GM10266 (cell line): ENCODE measurements around the gene PLA2G4D.

Experiments
- DNase-seq: peaks from one replicate; pipeline ENCODE4 v3.0.0; 2012; ENCODE audit errors: extremely low spot score
- TF ChIP-seq, protein P1 (sequence below): IDR thresholded peaks from 2 replicates; pipeline ENCODE4 v1.5.1; 2012; ENCODE audit warnings: mild to moderate bottlenecking, low read depth; ENCODE audit not compliant: control insufficient read depth, insufficient read depth; ENCODE audit errors: missing control alignments

PLA2G4D gene

GRCh38 chr15:42065033-42065432 is 29.3 kb downstream of the PLA2G4D start:
- DNase-seq, result no peak
- TF ChIP-seq, protein P1, sequence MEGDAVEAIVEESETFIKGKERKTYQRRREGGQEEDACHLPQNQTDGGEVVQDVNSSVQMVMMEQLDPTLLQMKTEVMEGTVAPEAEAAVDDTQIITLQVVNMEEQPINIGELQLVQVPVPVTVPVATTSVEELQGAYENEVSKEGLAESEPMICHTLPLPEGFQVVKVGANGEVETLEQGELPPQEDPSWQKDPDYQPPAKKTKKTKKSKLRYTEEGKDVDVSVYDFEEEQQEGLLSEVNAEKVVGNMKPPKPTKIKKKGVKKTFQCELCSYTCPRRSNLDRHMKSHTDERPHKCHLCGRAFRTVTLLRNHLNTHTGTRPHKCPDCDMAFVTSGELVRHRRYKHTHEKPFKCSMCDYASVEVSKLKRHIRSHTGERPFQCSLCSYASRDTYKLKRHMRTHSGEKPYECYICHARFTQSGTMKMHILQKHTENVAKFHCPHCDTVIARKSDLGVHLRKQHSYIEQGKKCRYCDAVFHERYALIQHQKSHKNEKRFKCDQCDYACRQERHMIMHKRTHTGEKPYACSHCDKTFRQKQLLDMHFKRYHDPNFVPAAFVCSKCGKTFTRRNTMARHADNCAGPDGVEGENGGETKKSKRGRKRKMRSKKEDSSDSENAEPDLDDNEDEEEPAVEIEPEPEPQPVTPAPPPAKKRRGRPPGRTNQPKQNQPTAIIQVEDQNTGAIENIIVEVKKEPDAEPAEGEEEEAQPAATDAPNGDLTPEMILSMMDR, result no peak

GRCh38 chr15:42064271-42064670 is 30.1 kb downstream of the PLA2G4D start:
- TF ChIP-seq, protein P1, result no peak

GRCh38 chr15:42063122-42063848 is 31.1 kb downstream of the PLA2G4D start:
- no peak for DNase-seq
- TF ChIP-seq, protein P1, result no peak

More at GRCh38 chr15:42064271-42064670, 30.1 kb downstream of the PLA2G4D start:
- DNase-seq, result no peak

DNA sequence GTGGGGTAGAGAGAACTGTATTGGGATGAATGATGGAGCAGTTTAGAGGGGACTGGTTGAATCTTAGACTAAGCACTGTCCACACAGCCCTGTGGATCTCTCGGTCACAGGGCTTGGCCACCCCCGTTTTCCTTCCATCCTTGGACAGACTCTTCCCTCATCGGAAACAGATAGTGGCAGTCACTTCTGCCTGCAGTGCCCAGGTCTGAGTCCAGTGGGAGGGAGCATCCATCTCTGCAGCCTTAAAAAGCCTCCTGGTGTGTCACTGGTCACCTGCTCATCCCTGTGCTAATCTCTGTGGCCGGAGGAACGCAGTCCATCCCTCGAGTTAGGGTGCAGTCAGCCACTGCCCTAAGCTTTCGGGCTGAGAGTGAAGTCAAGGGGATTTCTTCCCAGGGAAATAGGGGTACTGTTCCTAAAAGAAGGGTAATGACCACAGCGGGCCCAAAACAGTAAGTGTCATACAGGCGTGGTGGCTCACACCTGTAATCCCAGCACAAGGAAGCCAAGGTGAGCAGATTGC is 32.0 kb downstream of the PLA2G4D start:
- DNase-seq, result no peak
- TF ChIP-seq, protein P1, result no peak

GRCh38 chr15:42060797-42061196 is 33.6 kb downstream of the PLA2G4D start:
- TF ChIP-seq, protein P1, result no peak
- no peak for DNase-seq

DNA sequence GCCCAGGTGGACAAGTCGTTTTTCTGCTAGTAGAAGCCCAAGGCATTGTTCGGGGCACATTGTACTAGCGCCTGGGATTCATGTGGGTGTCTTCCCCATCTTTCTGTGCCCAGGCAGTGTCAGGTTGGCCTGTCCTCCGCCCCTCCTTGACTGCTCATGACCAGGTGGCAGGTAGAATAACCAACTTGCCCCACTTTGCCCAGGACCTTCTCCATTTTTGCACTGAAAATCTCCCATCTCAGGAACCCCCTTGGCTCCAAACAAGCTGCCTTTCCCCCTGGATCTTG is 33.9 kb downstream of the PLA2G4D start:
- DNase-seq, result no peak

More for the DNA sequence above, 33.9 kb downstream of the PLA2G4D start:
- TF ChIP-seq, protein P1, result no peak
